IMR-90 (cell line): ENCODE results near the gene PSMC3. TPM values are rescaled to one million over a fixed set of nuclear protein-coding genes. Genes with fewer than 3 reads are reported as not detected.

Experiments used
- ELK1 ChIP-seq: fragments of 150-350 bp; IDR thresholded peaks from 2 replicates; pipeline ENCODE4 v1.6.1; 2016; ENCODE audit warnings: low read depth, mild to moderate bottlenecking, low read length, moderate library complexity, borderline replicate concordance
- MXI1 ChIP-seq: IDR thresholded peaks from 2 replicates; pipeline ENCODE4 v1.6.1; 2012; ENCODE audit warnings: low read depth, mild to moderate bottlenecking, low read length, moderate library complexity, borderline replicate concordance
- polyA plus RNA-seq, 3 experiments: library from polyadenylated mRNA; depleted of rRNA; stranded (reverse); fragments of >200 nt; gene quantifications; 2 replicates each; pipeline ENCODE4 v1.2.3, GENCODE V29; 2012; ENCODE audit warnings: low replicate concordance in 1 of 3
- total RNA-seq: library from RNA; depleted of rRNA; stranded (reverse); fragments of >200 nt; gene quantifications from 2 replicates; pipeline ENCODE4 v1.2.3, GENCODE V29; 2012

Gene PSMC3
- total and polyA plus RNA-seq, 2 of the 4 experiments (the other 2 are of a cell fraction): 238 to 253 TPM

- TF ChIP-seq ELK1 (no peak), MXI1 (no peak)
These were observed 32.8 kb downstream of the PSMC3 start (continued) for GRCh38 chr11:47393163-47394049.
